COLO829 (cell line): Measurements from ENCODE around the gene SLC16A3.

Source experiments
- DNase-seq: peaks from one replicate; pipeline ENCODE4 v3.0.0; 2012; ENCODE audit warnings: low spot score

SLC16A3 gene

GRCh38 chr17:82223517-82223916 is 5.3 kb upstream of the SLC16A3 start:
- DNase-seq = no peak

GRCh38 chr17:82224666-82225065 is 4.2 kb upstream of the SLC16A3 start:
- DNase-seq = no peak

- no peak for DNase-seq
These were observed 3.3 kb upstream of the SLC16A3 start for GRCh38 chr17:82225368-82226029.

- no peak for DNase-seq
These were observed 2.6 kb upstream of the SLC16A3 start for GRCh38 chr17:82226146-82226808.

GRCh38 chr17:82226809-82227628 is 1.8 kb upstream of the SLC16A3 start:
- no peak for DNase-seq

- DNase-seq = no peak
These were observed 1.1 kb upstream of the SLC16A3 start for GRCh38 chr17:82227629-82228277.

- DNase-seq = no peak
These were observed 482 bp upstream of the SLC16A3 start for GRCh38 chr17:82228278-82228841.

- DNase-seq = no peak
These were observed 1.1 kb downstream of the SLC16A3 start for GRCh38 chr17:82229698-82230608.

- DNase-seq = peak; percentile 60
These were observed 1.9 kb downstream of the SLC16A3 start for GRCh38 chr17:82230609-82231311.

GRCh38 chr17:82231312-82231561 is 2.4 kb downstream of the SLC16A3 start:
- no peak for DNase-seq

GRCh38 chr17:82231562-82232321 is 2.9 kb downstream of the SLC16A3 start:
- peak; percentile 57 for DNase-seq

- no peak for DNase-seq
These were observed 3.5 kb downstream of the SLC16A3 start for GRCh38 chr17:82232322-82232820.

GRCh38 chr17:82232876-82233785 is 4.3 kb downstream of the SLC16A3 start:
- no peak for DNase-seq

- DNase-seq = no peak
These were observed 5.6 kb downstream of the SLC16A3 start for GRCh38 chr17:82234211-82235055.

- DNase-seq = no peak
These were observed 6.4 kb downstream of the SLC16A3 start for GRCh38 chr17:82235056-82235774.

- no peak for DNase-seq
These were observed 6.9 kb downstream of the SLC16A3 start for GRCh38 chr17:82235775-82236141.
